ENCODE data around the gene ARL11. TPM values are rescaled to one million over a fixed set of nuclear protein-coding genes. Genes with fewer than 3 reads are reported as not detected.

Gene ARL11
- total and polyA plus RNA-seq, 5 donors = 0.32 to 0.82 (median 0.40) TPM

DNA sequence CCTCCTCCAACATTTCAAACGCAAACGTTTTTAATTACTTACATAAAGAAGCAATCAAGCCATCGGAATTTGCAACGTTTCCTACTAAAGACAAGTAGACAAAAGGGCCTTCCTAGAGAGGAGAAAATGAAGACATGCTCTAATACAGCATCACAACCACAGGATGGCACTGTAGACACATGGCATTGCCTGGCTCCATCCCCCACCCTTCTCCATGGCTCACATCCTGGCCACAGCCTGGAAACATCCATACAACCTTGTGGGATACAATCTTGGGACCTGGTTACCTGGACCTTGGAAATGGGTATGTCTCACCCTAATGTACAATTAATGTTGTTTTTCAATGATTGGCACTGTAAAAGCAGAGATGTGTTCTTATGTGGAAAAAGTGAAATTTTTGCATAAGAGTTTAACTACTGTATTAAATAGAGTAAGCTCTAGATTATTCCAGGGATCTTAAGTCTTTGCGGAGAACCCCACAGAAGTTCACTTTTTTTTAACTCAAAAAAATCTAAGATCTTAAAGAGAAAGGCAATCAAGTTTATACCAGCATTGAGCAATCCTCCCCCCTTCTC, 41.5 kb downstream of the ARL11 start:
- Histone ChIP-seq H3K27me3 (ENCODE audit: control insufficient read depth, insufficient read depth) (no peaks in the 10 kb centered on the region), H3K4me1 (ENCODE audit: control insufficient read depth, insufficient read depth, low read length) (no peaks in the 10 kb centered on the region), H3K27ac (ENCODE audit: low read length) (no peak overlapping the region), H3K4me3 (ENCODE audit: low read length) (no peak overlapping the region), H3K9me3 (ENCODE audit: control insufficient read depth, low read length) (no peaks in the 10 kb centered on the region)
- DNase-seq = peak in 2 of 3 donors; percentile 28 to 70
- intact Hi-C loops (cut with DNase I) = loop anchor here in 2 of 4 donors (1.0 to 2.0 kb wide), 2 partner anchors 178 to 179 kb away; no protein-coding TSS in a partner anchor
- peak; percentile 87 to 90 for ATAC-seq
- 57% methylated on average over 5 of the region's 5 CpGs for WGBS

DNA sequence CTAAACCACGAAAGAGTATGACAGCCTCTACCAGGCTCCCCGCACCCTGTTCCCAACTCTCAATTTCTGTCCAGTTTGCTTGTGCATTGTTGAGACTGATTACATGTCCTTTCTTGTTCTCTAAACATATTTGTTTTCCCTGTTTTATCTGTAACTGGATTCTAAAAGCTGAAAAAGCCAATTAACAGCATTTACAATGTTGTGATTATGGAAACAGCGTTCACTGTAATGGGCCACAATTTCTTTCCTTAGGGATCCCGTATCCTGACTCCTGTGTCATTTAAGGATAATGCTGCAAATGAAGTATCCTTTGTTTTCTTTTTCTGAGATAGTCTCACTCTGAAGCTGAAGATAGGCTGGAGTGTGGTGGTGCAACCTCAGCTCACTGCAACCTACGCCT, 42.5 kb downstream of the ARL11 start:
- Histone ChIP-seq H3K4me1 (ENCODE audit: control insufficient read depth, insufficient read depth, low read length) (no peaks in the 10 kb centered on the region), H3K27me3 (ENCODE audit: control insufficient read depth, insufficient read depth) (no peaks in the 10 kb centered on the region), H3K4me3 (ENCODE audit: low read length) (no peak overlapping the region), H3K27ac (ENCODE audit: low read length) (no peak overlapping the region), H3K9me3 (ENCODE audit: control insufficient read depth, low read length) (no peaks in the 10 kb centered on the region)
- ATAC-seq (no peak), DNase-seq (no peak)
- WGBS = 58% methylated on average over 5 of the region's 5 CpGs
- intact Hi-C loops (cut with DNase I) = loop anchor here in 1 of 4 donors (2.0 kb wide), 1 partner anchor 178 kb away; no protein-coding TSS in a partner anchor

DNA sequence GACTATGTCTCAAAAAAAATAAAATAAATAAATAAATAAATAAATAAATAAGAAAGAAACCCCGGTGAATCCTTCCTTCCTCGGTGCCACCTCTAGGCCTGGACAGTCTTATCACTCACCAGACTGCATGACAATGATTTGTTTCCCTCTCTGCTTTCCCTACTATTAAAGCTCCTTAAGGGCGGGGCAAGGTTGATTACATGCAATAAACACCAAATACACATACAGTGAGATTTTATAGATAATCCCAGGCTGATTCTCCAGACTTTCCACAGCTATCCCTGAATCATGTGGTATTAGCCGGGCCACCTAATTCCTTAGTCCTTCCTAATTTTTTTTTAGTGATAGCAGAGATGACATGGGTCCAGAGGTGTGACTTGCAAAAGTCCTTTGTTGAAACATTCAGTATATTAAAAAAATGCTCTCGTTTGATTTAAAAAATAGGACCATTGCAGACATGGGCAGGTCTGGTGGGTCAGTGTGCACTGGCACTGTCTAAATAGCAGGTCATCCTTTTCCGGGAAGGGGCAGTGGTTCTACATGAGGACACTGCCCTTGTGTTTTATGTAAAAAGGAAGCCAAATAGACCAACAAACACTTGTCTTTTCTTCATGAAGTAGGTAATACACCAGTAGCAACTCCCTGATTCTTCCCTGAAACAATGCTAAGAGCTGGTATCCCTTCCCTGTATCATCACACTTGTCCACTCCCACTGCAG, 48.4 kb downstream of the ARL11 start:
- intact Hi-C loops (cut with DNase I) = no loop called here
- DNase-seq (no peak), ATAC-seq (no peak)
- Histone ChIP-seq H3K27me3 (ENCODE audit: control insufficient read depth, insufficient read depth) (no peaks in the 10 kb centered on the region), H3K4me1 (ENCODE audit: control insufficient read depth, insufficient read depth, low read length) (no peaks in the 10 kb centered on the region), H3K27ac (ENCODE audit: low read length) (no peak overlapping the region), H3K4me3 (ENCODE audit: low read length) (no peak overlapping the region), H3K9me3 (ENCODE audit: control insufficient read depth, low read length) (no peaks in the 10 kb centered on the region)
- WGBS = over 99% methylated on average over 6 of the region's 6 CpGs

DNA sequence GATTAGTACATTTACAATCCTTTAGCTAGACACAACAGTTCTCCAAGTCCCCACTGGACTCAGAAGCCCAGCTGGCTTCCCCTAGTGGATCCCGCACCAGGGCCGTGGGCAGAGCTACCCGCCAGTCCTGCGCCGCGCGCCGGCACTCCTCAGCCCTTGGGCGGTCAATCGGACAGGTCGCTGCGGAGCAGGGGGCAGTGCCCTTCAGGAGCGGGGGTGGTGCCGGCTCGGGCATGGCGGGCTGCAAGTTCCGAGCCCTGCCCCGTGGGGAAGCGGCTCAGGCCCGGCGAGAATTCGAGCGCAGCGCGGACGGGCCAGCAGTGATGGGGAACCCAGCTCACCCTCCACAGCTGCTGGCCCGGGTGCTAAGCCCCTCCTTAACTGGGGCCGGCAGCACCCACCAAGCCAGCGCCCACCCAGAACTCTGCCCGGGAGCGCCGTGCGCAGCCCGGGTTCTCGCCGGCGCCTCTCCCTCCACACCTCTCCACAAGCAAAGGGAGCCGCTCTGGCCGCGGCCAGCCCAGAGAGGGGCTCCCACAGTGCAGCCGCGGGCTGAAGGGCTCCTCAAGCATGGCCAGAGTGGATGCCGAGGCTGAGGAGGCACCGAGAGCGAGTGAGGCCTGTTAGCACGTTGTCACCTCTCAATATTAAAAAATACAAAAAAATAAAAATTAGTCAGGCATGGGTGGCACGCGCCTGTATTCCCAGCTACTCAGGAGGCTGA, 50.0 kb downstream of the ARL11 start:
- DNase-seq (no peak), ATAC-seq (no peak)

DNA sequence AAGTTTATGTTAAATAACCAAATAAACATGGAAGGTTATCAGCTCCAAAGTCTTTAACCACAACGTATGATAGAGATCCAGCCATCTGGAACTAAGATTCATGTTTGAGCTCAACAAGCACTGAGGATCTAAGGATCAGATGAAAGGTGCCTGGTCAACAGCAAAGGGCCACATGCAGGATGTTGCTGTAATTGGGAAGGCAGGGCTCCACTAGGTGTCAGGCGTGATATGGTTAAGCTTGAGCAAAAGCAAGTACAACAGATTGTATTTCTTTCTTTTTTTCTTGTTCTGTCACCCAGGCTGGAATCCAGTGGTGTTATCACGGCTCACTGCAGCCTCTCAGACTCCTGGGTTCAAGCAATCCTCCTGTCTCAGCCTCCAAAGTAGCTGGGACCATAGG, 50.9 kb downstream of the ARL11 start:
- H3K4me3 ChIP-seq (ENCODE audit: low read length) = no peak overlapping the region
- H3K27me3 ChIP-seq (ENCODE audit: control insufficient read depth, insufficient read depth) = no peaks in the 10 kb centered on the region
- H3K9me3 ChIP-seq (ENCODE audit: control insufficient read depth, low read length) = no peaks in the 10 kb centered on the region
- DNase-seq = no peak
- intact Hi-C loops (cut with DNase I) = no loop called here
- no peak overlapping the region for H3K27ac ChIP-seq (ENCODE audit: low read length)
- no peaks in the 10 kb centered on the region for H3K4me1 ChIP-seq (ENCODE audit: control insufficient read depth, insufficient read depth, low read length)
- WGBS = 86% methylated on average over 3 of the region's 3 CpGs
- no peak for ATAC-seq

More for the DNA sequence above, 50.0 kb downstream of the ARL11 start:
- Histone ChIP-seq H3K4me3 (ENCODE audit: low read length) (no peak overlapping the region), H3K27ac (ENCODE audit: low read length) (no peak overlapping the region), H3K9me3 (ENCODE audit: control insufficient read depth, low read length) (no peaks in the 10 kb centered on the region), H3K27me3 (ENCODE audit: control insufficient read depth, insufficient read depth) (no peaks in the 10 kb centered on the region), H3K4me1 (ENCODE audit: control insufficient read depth, insufficient read depth, low read length) (no peaks in the 10 kb centered on the region)
- WGBS = 96% methylated on average over 48 of the region's 48 CpGs
- intact Hi-C loops (cut with DNase I) = no loop called here

DNA sequence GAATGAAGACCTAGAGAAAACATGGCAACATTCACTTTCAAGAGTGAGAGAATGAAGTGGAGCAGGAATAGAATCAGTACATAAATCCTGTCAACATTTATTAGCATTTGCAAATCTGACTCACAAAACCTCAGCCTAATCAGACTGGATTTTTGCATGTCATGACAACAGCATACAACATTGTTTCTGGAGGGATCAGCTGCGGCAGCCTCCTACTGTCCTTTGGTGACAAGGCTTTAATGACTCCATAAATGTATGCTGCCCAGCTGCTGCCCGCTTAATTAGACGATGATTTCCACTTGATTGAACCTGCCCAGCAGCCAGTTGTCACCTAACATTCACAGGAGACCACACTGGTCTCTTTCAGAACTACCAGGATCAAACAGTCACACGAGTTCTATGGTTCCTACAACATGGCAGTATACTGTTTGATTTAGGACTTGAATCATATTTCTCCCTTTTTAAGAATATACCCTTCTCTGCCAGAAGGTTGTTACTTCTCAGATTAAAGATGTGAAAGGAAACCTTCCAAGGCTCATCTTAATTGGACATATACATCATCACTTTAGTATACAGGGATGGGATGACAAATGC, 53.6 kb downstream of the ARL11 start:
- intact Hi-C loops (cut with DNase I) = no loop called here
- no peaks in the 10 kb centered on the region for H3K4me1 ChIP-seq (ENCODE audit: control insufficient read depth, insufficient read depth, low read length)
- no peak overlapping the region for H3K4me3 ChIP-seq (ENCODE audit: low read length)
- no peak overlapping the region for H3K27ac ChIP-seq (ENCODE audit: low read length)
- ATAC-seq (no peak), DNase-seq (no peak)
- WGBS = 84% methylated on average over 4 of the region's 4 CpGs
- no peaks in the 10 kb centered on the region for H3K27me3 ChIP-seq (ENCODE audit: control insufficient read depth, insufficient read depth)
- no peaks in the 10 kb centered on the region for H3K9me3 ChIP-seq (ENCODE audit: control insufficient read depth, low read length)

Other genes starting within 250 kb of the ARL11 start
- gene CAB39L, start 184.4 kb upstream of the ARL11 start, total RNA-seq = 10 to 100 TPM; 24.6 to 31.7 (median 28.2) TPM
- gene CAB39L, start 184.4 kb upstream of the ARL11 start, polyA plus RNA-seq = 15.4 TPM
- gene SETDB2, start 184.2 kb upstream of the ARL11 start, total RNA-seq = 10 to 100 TPM; 13.1 to 18.6 (median 16.0) TPM
- 5.0 TPM for gene SETDB2, start 184.2 kb upstream of the ARL11 start, polyA plus RNA-seq
- gene PHF11, start 132.6 kb upstream of the ARL11 start, total RNA-seq = 10 to 100 TPM; 20.2 to 31.1 (median 23.9) TPM
- gene PHF11, start 132.6 kb upstream of the ARL11 start, polyA plus RNA-seq = 23.8 TPM
- 10 to 100 TPM; 16.7 to 20.3 (median 19.0) TPM for gene RCBTB1, start 42.9 kb upstream of the ARL11 start, total RNA-seq
- 10.8 TPM for gene RCBTB1, start 42.9 kb upstream of the ARL11 start, polyA plus RNA-seq
- 10 to 100 TPM in 3 of 4 donors, 1 to 10 TPM in 1; 8.1 to 11.5 (median 11.0) TPM for gene EBPL, start 63.0 kb downstream of the ARL11 start, total RNA-seq
- 9.3 TPM for gene EBPL, start 63.0 kb downstream of the ARL11 start, polyA plus RNA-seq
- 10 to 100 TPM; 45.5 to 59.1 (median 56.5) TPM for gene KPNA3, start 164.2 kb downstream of the ARL11 start, total RNA-seq
- gene KPNA3, start 164.2 kb downstream of the ARL11 start, polyA plus RNA-seq = 30.0 TPM